Spinal cord (tissue), 10 donors: ENCODE measurements around the gene CDIP1. TPM values are rescaled to one million over a fixed set of nuclear protein-coding genes. Genes with fewer than 3 reads are reported as not detected.

Experiments
- DNase-seq, 6 donors: peaks; one replicate each; pipeline versions ENCODE4 v3.0.0 to v3.0.0-alpha.2; 2013 to 2015; ENCODE audit warnings: low spot score in 6 of 6, low read depth in 4 of 6
- H3K27ac ChIP-seq: one replicate; pipeline ENCODE4 v1.5.1; 2013; ENCODE audit warnings: low read depth, low read length, control low read depth
- H3K27me3 ChIP-seq: one replicate; pipeline ENCODE4 v1.6.1; 2013; ENCODE audit warnings: low read length; ENCODE audit not compliant: control insufficient read depth, insufficient read depth
- H3K36me3 ChIP-seq: one replicate; pipeline ENCODE4 v1.6.1; 2013; ENCODE audit warnings: low read length; ENCODE audit not compliant: control insufficient read depth, insufficient read depth
- H3K4me1 ChIP-seq: one replicate; pipeline ENCODE4 v1.6.1; 2013; ENCODE audit warnings: low read length; ENCODE audit not compliant: control insufficient read depth, insufficient read depth
- H3K4me3 ChIP-seq: one replicate; pipeline ENCODE4 v1.5.1; 2013; ENCODE audit warnings: low read depth, low read length, control low read depth
- H3K9me3 ChIP-seq: one replicate; pipeline ENCODE4 v1.6.1; 2013; ENCODE audit warnings: low read length; ENCODE audit not compliant: control insufficient read depth, insufficient read depth
- WGBS: methylation state at CpG from one replicate; pipeline ENCODE4 v1.1.5; 2013; ENCODE audit warnings: missing lambda C conversion rate; ENCODE audit not compliant: insufficient coverage; 5-methylcytosine and 5-hydroxymethylcytosine counted together
- polyA plus RNA-seq, 2 donors: library from polyadenylated mRNA; unstranded; fragments of 120-200 nt; gene quantifications; one replicate each; pipeline ENCODE4 v1.2.1, GENCODE V29; 2013; ENCODE audit not compliant: insufficient read length in 2 of 2
- total RNA-seq, 2 donors: library from RNA; depleted of rRNA in 1 of 2; stranded (reverse); fragments of 120-200 nt in 1 of 2; fragments of >200 nt in 1 of 2; gene quantifications; one replicate each; pipeline versions ENCODE4 v1.2.3 to v1.2.4, GENCODE V29; 2013 to 2014
- donor health status: healthy.

CDIP1 gene
- total and polyA plus RNA-seq, 4 donors, result 20.5 to 74.8 (median 52.0) TPM

DNA sequence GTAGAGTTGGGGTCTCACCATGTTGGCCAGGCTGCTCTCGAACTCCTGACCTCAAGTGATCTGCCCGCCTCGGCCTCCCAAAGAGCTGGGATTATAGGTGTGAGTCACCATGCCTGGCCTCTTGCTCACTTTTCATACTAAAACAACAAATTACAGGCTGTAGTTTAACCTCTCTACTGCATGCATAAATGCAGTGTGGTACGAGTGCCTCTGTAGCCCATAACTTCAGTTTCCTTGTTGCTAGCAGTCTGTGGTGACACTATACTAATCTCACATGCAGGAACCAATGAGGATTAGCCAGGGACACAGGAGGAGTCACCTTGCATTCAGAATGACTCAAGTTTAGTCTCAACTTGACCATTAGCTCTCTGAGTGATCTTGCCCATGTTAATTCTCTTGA is 42.3 kb downstream of the CDIP1 start:
- H3K9me3 ChIP-seq, result no peaks in the 10 kb centered on the region
- peaks cover 4% of the 10 kb centered on the region for H3K36me3 ChIP-seq
- WGBS, result 100% methylated on average over 1 of the region's 4 CpGs
- no peak overlapping the region for H3K4me3 ChIP-seq
- DNase-seq, result no peak
- no peaks in the 10 kb centered on the region for H3K27me3 ChIP-seq
- H3K27ac ChIP-seq, result no peak overlapping the region
- H3K4me1 ChIP-seq, result peaks cover 5% of the 10 kb centered on the region

GRCh38 chr16:4495766-4496165 is 42.8 kb downstream of the CDIP1 start:
- Histone ChIP-seq H3K9me3 (no peaks in the 10 kb centered on the region), H3K4me3 (no peak overlapping the region), H3K4me1 (peaks cover 5% of the 10 kb centered on the region), H3K27ac (no peak overlapping the region), H3K36me3 (peaks cover 4% of the 10 kb centered on the region), H3K27me3 (no peaks in the 10 kb centered on the region)
- WGBS, result no CpG with 5 or more reads among the region's 2 CpGs
- no peak for DNase-seq

- H3K27ac ChIP-seq, result no peak overlapping the region
- peaks cover 4% of the 10 kb centered on the region for H3K36me3 ChIP-seq
- H3K4me3 ChIP-seq, result no peak overlapping the region
- 100% methylated on average over 2 of the region's 6 CpGs for WGBS
- H3K4me1 ChIP-seq, result peaks cover under 1% of the 10 kb centered on the region
- DNase-seq, result no peak
- no peaks in the 10 kb centered on the region for H3K9me3 ChIP-seq
- H3K27me3 ChIP-seq, result no peaks in the 10 kb centered on the region
Measured at GRCh38 chr16:4494746-4495490, 43.7 kb downstream of the CDIP1 start.

DNA sequence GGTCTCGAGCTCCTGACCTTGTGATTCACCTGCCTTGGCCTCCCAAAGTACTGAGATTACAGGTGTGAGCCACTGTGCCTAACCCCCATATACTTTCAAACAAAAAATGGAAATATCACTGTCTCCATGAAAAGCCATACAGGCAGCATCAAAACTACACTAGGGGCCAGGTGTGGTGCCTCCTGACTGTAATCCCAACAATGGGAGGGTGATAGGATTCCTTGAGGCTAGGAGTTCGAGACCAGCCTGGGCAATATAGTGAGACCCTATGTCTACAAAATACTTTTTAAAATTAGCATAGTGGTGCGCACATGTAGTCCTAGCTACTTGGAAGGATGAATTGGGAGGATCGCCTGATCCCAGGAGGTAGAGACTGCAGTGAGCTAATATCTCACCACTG is 46.7 kb downstream of the CDIP1 start:
- no peak for DNase-seq
- H3K27me3 ChIP-seq, result no peaks in the 10 kb centered on the region
- H3K9me3 ChIP-seq, result no peaks in the 10 kb centered on the region
- H3K4me3 ChIP-seq, result no peak overlapping the region
- whole genome bisulfite sequencing, result no CpG with 5 or more reads among the region's 4 CpGs
- H3K36me3 ChIP-seq, result peaks cover 18% of the 10 kb centered on the region
- no peaks in the 10 kb centered on the region for H3K4me1 ChIP-seq
- no peak overlapping the region for H3K27ac ChIP-seq

- no peaks in the 10 kb centered on the region for H3K4me1 ChIP-seq
- WGBS, result 89% methylated on average over 2 of the region's 5 CpGs
- no peaks in the 10 kb centered on the region for H3K9me3 ChIP-seq
- no peak overlapping the region for H3K27ac ChIP-seq
- no peak overlapping the region for H3K4me3 ChIP-seq
- peaks cover 28% of the 10 kb centered on the region for H3K36me3 ChIP-seq
- DNase-seq, result no peak
- no peaks in the 10 kb centered on the region for H3K27me3 ChIP-seq
Measured at GRCh38 chr16:4489030-4489429, 49.5 kb downstream of the CDIP1 start.

DNA sequence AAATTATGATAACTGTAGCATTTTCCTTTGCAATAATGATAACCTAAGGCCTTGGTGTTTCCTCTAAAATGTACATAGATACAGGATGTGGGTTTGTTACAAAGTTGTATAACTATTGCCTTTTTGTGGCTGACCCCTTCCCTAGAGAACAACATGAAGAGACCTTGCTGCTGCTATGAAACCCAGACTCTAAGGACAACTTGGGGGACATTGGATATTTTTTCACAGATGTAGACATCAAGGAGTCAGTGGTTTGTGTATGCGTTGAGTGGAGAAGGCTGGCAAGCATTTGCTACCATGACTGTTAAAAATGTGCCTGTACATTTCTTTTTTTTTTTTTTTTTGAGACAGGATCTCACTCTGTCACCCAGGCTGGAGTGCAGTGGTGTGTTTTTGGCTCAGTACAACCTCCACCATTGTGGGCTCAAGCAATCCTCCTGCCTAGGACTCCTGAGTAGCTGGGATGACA is 50.0 kb downstream of the CDIP1 start:
- H3K9me3 ChIP-seq, result no peaks in the 10 kb centered on the region
- H3K4me3 ChIP-seq, result no peak overlapping the region
- H3K27me3 ChIP-seq, result no peaks in the 10 kb centered on the region
- H3K27ac ChIP-seq, result no peak overlapping the region
- WGBS, result 100% methylated on average over 1 of the region's 1 CpG
- no peak for DNase-seq
- H3K4me1 ChIP-seq, result no peaks in the 10 kb centered on the region
- peaks cover 29% of the 10 kb centered on the region for H3K36me3 ChIP-seq

DNA sequence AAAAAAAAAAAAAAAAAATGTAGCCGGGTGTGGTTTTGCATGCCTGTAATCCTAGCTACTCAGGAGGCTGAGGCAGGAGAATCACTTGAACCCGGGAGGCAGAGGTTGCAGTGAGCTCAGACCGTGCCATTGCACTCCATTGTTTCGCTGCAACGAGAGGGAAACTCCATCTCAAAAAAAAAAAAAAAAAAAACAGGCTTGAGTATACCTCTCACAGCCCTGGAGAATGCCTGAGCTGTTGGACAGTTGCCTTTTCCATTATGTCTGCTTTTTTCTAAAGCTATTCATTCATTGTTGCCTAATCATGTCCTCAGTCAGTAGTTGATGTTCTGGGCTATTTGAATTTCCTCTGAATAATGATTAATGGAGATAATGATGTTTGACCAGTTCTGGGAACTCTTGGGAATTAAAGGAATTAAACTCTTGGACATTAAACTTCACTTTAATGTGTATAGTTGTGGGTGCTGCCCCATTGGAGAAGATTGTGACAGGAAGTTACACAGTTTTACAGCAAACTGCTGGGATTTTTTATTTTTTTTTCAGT is 50.5 kb downstream of the CDIP1 start:
- H3K27me3 ChIP-seq, result no peaks in the 10 kb centered on the region
- DNase-seq, result no peak
- WGBS, result 39% methylated on average over 4 of the region's 5 CpGs
- no peaks in the 10 kb centered on the region for H3K9me3 ChIP-seq
- no peaks in the 10 kb centered on the region for H3K4me1 ChIP-seq
- peaks cover 30% of the 10 kb centered on the region for H3K36me3 ChIP-seq
- H3K27ac ChIP-seq, result no peak overlapping the region
- H3K4me3 ChIP-seq, result no peak overlapping the region

DNA sequence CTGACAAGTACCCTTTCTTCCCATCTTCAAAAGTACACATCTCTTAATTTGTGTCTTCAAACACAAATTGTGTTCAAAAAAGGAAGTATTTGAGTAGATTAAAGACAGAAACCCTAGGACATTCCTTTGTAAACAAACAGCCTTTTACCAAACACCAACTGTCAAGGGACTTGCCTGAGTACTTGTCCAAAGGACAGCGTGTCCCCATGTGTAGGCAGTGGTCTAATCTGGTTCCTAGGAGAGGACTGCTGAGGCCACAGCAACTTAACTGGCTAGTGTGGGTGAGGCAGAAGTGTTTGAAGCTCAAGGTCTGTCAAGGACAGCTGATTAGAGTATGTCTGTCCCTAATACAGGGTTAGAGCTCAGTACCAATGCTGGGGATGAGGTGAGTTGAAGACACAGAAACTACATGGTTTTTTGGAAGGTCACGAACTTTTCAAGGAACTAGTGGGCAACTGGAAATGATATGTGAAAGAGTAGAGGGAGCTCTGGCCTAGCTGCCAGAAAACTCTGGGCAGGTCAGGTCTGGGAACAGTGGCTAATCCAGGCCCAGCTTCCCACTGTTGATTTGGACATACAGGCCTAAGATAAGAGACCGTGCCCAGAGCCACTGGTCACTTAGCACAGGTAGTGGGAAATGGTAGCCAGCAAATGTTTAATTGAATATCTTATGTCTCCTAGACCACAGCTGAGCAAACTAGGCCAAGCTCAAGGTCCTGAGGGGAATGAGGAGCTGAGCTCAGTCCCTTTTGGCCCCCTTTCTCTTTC is 52.3 kb downstream of the CDIP1 start:
- no peak overlapping the region for H3K27ac ChIP-seq
- 95% methylated on average over 3 of the region's 3 CpGs for WGBS
- peaks cover 30% of the 10 kb centered on the region for H3K36me3 ChIP-seq
- no peaks in the 10 kb centered on the region for H3K4me1 ChIP-seq
- H3K4me3 ChIP-seq, result no peak overlapping the region
- H3K27me3 ChIP-seq, result no peaks in the 10 kb centered on the region
- DNase-seq, result no peak
- no peaks in the 10 kb centered on the region for H3K9me3 ChIP-seq

GRCh38 chr16:4481963-4482362 is 56.6 kb downstream of the CDIP1 start:
- no CpG with 5 or more reads among the region's 1 CpG for WGBS
- Histone ChIP-seq H3K27ac (no peak overlapping the region), H3K4me3 (no peak overlapping the region), H3K27me3 (no peaks in the 10 kb centered on the region), H3K4me1 (peaks cover 8% of the 10 kb centered on the region), H3K9me3 (no peaks in the 10 kb centered on the region), H3K36me3 (peaks cover 21% of the 10 kb centered on the region)
- DNase-seq, result no peak
